D341Med (cell line): Measurements from ENCODE around the gene SRPK3.
A peak's percentile ranks its signal among the peaks of the same experiment; 100 is the strongest.
"Not testable (repeated sequence)": the region's sequence is repeated elsewhere in the genome, so short reads cannot be mapped to it uniquely, and the experiment has no call there.

ENCODE experiments used
- DNase-seq: peaks from one replicate; pipeline ENCODE4 v3.0.0; 2012; ENCODE audit warnings: low spot score

SRPK3 gene

DNA sequence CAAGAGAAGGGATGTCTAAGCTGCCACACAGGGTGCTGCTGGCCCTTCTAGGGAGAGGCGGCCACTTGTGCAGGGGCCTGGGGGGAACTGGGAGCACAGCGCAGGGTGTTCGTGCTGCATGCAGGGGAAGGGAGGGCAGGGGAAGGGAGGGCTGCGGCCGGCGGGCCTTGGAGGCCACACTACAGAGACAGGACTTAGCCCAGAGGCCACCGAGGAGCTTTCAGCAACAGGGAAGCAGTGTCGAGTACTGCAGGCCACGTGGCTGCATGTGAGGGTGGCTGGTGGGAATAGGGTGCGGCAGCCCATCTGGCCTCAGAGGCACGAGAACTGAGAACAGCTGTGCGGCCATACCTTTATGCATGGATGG, 35.8 kb upstream of the SRPK3 start:
- DNase-seq = not testable (repeated sequence)

DNA sequence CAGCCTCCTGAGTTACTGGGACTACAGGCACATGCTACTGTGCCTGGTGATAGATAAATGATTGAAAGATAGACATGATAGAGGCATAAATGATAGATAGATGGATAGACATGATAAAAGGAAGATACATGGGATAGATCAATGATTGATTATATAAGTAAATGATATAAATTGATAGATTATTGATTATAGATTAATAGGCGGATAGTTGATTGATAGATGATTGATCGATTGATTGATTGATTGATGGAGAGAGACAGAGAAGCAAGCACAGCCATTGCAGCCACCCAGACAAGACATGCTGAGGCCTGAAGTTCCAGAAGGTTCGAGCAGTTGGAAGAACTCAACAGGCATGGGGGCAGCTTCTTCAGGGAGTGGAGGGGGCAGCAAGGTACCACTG, 34.5 kb upstream of the SRPK3 start:
- no peak for DNase-seq

DNA sequence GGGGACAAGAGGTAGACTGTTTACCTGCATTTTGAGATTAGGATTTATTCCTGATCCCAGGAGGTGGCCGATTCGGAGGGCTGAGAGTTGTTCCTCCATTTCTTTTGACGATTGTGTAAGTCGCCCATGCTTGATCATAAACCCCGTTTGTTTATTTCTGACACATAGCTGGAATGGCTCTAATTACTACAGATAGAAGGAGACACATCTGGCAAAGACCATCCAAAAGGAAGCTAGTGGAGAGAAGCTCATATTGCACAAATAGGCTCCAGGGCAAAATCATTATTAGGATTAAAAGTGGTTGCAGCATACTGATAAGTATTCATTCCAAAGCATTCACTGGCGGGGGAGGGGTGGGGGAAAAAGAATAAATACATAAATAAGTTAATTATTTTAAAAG, 33.9 kb upstream of the SRPK3 start:
- not testable (repeated sequence) for DNase-seq

DNA sequence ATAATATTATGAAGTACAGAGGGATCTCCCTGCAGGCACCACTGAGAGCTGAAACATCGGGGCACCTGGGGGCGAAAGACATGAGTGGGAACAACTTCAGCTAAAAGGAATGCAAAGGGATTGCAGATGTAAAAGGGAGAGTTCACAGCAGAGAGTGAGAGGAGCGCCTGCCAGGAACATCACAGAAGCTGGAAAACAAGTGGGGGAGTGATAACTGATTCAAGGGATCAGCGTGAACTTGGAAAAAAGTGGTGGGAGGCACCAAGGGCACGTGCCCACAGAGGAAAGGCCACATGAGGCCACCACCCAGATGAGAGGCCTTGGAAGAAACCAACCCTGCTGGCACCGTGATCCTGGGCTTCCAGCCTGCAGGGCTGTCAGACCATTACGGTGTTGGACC, 31.8 kb upstream of the SRPK3 start:
- not testable (repeated sequence) for DNase-seq

DNA sequence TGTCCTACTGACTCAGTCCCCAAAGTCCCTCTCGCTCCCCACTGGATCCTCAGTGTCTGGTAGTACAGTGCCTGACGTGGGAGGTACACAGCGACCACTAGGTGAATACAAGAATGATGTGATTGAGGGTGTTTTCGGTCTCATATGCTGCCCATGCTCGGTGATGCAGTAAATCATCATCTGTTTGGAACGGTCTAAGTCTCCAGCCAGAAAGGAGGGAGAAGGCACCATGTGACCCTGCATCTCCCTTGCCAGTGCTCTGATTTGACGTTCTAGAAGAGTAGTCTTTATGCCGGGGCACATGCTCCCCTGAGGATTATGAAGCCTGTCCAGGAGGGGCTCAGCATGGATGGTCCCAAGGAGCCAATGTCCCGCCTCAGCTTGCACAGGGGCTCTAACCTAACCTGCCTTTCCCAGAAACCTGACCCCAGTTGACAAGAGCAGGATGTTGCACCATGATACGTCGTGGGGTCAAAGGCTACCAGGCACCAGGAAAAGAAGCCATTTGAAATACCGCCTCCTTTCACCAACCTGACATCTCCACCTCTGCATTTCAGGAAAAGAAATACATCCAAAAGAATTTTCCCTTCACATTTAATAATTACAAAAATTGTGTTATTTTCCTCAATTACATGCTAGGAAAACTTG, 30.6 kb upstream of the SRPK3 start:
- DNase-seq = no peak

DNA sequence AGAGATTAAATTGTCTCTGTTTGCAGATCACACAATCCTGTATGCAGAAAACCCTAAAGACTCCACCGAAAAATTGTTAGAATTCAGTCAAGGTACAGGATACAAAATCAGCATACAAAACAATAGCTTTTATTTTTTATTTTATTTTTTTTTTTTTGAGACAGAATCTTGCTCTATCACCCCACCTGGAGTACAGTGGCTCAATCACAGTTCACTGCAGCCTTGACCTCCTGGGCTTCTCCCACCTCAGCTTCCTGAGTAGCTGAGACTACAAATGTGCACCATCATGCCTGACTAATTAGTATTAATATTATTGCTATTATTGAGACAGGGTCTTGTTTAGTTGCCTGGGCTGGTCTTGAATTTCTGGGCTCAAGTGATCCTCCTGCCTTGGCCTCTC, 25.7 kb upstream of the SRPK3 start:
- DNase-seq = no peak

DNA sequence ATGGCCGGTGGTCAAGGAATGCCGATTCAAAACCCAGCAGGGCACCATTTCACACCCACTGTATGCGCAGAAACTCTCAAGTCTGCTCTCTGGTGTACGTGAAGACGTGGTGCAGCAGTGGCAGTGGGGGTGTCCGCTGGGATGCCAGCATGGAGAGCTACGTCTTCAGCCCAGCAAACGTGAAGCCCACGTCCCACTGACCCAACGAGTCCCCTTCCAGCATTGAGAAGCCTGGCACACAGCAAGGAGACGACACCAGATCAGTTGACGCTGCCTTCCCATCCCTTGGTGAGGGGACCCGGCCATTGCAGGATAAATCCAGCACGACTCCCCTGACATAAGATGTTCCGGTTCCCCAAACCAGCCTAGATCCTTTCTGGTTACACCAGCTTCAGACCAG, 19.0 kb upstream of the SRPK3 start:
- no peak for DNase-seq

DNA sequence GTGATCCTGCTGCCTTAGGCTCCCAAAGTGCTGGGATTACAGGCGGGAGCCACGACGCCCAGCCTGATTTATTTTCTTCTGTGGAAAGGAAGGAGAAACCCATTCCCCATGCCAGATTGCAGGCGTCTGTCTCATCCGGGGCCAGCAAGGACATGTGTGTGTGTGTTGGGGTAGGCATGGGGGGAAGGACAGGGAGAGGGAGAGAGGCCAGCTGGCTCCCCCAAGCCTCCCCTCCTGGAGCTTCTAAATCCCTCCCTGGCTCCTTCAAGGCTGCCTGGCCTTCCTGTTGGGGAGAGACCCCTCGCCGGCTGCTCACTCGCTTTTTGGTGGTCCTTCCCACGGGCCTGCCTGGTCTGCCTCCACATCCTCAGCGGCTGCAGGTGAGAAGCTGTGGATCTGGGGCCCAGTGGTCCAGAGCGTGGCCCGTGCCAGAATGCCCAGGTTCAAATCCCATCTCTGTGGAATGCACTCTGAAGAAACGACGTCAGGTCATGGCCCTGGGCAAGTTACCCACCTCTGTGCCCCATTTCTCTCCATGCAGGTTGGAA, 18.1 kb upstream of the SRPK3 start:
- peak; percentile 6 for DNase-seq

DNA sequence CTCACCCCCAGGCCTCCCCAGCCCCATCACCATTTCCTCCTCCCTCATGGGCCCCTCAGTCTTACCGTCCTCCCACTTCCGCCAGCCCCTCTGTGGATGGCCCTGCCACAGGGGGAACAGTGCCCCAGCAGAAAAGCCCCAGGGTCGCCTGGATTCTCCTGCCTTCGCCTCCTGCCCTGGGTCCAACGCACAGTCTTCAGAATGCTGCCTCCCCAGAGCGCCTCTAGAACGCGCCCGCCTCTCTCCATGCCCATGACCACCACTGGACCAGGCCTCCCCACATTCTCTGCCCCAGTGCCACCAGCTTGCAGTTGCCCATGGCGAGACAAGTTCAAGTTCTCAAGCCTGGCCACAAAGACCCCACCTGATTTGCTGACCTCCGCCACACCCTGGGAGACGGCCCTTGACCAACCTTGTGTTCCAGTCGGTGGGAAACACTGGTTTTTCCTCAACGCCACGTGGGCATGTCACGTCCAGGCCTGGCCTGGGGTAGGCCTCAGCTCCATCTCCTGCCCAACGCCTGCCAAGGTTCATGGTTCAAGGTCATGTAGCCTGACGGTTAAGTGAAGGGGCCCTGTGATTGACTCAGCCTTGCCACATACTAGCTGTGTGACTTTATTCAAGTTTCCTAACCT, 17.4 kb upstream of the SRPK3 start:
- DNase-seq = peak; percentile 15

DNA sequence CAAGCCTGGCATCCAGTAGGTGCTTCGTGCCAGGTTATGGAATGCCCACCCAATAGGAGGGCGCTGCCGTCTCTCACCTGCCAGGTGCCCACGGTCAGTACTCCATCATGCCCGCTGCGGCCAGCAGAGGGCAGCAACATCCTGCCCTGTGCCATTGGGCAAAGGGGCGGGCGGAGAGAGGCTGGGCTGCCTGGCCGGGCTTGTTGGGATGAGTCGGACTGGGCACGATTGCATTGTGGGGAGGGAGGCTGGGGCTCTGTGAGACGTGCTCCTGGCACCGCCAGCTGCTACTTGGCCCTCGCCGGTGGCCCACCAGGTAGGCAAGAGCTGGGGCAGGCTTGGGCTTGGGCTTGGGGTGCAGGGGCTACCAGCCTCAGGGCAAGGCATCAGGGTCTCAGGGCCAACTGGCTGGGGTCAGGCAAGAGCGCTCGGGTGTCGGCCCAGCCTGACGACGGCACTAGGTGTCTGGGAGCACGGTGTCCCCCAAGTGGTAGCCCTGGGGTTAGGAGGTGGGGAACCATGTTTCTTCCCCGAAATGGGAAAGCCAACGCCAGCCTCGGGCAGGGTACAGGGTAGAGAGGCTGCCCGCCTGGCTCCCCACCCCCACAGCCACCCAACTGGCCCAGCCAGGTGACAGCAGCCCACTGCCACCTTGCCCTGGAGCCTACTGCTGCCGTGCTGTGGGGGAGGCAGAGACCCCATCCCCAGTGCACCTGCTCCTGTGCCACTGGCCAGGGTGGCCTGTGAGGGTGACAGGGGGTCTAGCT, 16.7 kb upstream of the SRPK3 start, which contains the start of gene PLXNB3:
Gene PLXNB3, plus strand, starts transcription at position 261 of the 767 bp plus-strand sequence. CDS start 1,287 bp downstream, outside the sequence.
- peak; percentile 87 for DNase-seq

DNA sequence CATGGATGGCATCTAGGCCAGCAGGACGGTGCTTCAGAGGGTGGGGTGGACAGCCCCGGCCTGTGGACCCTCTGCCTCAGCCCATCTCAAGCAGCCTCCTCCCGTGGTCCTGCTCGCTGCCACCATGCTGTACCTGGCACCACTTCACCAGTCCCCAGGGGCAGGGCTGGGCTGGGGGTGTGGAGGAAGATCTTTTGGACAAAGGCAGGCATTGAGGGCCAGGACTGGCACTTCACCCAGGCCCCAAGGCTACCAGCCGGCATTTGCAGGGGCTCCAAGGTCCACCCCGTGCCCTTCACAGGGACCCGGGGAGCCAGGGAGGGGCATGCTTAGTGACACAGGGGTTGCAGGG, 16.1 kb upstream of the SRPK3 start:
- DNase-seq = no peak

DNA sequence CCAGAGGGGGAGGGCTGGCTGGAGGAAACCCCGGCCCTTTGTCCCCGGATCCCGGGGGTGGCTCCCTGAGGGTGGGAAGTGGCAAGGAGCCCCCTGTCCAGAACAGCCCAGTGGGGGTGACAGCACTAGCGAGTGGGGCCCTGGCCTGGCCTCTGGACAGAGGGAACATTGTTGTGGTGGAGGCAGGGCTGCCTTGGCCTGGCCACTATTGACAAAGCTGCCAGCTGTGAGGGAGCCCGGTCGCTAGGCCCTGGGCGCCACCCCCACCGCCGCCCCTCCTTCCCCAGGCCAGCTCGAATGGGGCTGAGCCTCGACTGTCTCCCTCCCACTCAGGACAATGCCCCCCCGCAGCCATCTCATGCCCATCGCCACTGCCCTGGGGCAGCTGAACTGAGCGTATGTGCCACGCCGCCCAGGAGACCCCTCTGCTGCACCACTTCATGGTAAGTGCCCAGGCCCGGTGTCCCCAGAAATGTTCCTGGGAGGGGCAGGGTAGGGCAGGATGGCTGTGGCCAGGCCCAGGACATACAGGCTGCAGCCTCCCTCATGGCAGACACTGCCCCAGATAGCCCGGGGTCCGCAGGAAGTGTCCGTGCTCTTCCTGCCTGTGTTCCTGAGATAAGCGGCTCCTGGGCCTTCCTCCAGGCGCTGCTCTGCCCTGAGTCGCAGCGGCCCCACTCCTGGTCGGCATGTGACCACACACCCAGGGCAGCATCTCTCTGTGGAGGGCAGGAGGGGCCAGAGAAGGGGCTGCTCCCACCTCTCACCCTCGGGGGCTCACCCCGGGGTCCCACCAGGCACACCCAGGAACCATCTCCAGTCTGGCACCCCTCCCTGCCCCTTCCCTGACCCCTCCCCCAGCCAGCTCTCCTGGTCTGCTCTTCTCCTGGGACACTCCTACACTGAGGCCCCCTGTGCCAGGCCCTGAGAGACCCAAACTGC, 15.4 kb upstream of the SRPK3 start:
- peak; percentile 12 for DNase-seq

DNA sequence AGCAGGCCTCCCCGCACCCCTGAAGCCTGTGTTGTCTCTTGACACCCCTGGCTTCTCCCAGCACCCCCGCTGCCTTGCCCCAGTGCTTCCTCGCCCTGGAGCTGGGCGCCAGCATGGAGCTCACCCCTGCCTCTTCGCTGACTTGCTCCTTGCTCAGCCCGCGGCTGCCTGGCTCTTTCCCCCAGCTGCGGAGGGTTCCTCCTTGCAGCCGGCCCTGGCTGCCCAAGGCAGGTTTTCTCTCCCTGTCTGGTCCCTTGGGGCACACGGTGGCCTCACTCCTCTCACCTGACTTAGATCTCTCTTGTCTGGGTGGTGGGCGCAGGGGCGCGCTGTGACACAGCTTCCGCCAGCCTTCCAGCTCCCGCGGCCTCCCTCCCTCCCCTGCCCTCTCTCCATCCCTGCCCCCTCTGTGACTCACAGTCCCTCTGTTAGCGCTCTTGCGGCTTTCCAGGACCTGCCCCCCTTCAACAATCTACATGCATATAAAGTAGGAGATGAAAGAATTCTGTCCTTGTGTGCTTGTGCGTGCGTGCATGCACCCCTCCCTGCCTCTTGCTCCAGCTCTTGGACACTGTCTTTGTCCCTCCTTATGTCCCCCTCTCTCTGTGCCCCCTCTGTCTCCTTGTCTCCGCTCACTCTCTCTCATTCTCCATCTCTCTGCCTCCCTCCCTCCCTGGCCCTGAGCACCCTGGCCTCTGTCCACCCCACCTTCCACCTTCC, 14.6 kb upstream of the SRPK3 start:
- DNase-seq = peak; percentile 30

DNA sequence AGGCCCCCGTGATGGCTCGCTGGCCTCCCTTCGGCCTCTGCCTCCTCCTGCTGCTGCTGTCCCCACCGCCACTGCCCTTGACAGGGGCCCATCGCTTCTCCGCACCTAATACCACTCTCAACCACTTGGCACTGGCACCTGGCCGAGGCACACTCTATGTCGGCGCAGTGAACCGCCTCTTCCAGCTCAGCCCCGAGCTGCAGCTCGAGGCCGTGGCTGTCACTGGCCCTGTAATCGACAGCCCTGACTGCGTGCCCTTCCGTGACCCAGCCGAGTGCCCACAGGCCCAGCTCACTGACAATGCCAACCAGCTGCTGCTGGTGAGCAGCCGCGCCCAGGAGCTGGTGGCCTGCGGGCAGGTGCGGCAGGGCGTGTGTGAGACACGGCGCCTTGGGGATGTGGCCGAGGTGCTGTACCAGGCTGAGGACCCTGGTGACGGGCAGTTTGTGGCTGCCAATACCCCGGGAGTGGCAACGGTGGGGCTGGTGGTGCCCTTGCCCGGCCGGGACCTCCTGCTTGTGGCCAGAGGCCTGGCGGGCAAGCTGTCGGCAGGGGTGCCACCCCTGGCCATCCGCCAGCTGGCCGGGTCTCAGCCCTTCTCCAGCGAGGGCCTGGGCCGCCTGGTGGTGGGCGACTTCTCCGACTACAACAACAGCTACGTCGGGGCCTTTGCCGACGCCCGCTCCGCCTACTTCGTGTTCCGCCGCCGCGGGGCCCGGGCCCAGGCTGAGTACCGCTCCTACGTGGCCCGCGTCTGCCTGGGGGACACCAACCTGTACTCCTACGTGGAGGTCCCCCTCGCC, 13.8 kb upstream of the SRPK3 start:
- DNase-seq = peak; percentile 19

DNA sequence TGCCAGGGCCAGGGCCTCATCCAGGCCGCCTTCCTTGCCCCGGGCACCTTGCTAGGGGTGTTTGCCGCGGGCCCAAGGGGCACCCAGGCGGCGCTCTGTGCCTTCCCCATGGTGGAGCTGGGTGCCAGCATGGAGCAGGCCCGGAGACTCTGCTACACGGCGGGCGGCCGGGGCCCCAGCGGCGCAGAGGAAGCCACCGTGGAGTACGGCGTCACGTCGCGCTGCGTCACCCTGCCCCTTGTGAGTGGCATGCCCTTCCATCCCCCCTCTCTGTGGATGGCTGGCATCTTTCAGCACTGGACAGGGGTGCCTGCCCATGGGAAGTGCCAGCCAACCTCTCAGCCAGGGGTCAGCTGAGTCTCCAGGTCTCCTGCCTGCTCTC, 13.2 kb upstream of the SRPK3 start:
- DNase-seq = peak; percentile 15

DNA sequence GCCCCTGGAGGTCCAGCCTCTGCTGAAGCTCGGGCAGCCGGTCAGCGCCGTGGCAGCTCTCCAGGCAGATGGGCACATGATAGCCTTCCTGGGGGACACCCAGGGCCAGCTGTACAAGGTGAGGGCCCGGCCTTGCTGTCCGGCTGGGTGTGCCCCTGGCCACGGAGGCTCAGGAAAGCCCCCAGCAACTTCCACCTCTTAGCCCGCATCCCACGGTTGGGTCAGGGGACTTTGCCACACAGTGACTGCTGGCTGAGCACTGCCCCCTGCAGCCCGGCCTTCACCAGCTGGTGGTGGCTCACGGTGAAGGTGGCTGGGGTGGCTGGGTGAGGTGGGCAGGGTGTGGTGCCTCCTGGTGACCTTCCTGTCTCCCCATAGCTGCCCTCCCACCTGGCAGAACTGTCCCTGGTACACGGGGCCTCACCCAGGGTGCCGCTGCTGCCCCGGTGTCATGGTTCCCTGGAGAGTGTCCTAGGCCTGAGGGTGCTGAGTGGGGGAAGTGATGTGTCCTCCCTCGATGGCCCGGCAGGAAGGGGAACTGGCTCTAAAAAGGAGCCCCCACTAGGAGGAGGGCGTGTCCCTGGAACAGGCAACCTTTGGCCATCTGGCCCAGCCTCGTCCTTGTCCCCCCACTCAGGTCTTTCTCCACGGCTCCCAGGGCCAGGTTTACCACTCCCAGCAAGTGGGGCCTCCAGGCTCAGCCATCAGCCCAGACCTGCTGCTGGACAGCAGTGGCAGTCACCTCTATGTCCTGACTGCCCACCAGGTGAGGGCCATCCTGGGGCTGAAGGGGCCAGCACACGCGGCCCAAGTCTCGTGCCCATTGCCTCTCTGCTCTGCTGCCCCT, 12.3 kb upstream of the SRPK3 start:
- peak; percentile 20 for DNase-seq

DNA sequence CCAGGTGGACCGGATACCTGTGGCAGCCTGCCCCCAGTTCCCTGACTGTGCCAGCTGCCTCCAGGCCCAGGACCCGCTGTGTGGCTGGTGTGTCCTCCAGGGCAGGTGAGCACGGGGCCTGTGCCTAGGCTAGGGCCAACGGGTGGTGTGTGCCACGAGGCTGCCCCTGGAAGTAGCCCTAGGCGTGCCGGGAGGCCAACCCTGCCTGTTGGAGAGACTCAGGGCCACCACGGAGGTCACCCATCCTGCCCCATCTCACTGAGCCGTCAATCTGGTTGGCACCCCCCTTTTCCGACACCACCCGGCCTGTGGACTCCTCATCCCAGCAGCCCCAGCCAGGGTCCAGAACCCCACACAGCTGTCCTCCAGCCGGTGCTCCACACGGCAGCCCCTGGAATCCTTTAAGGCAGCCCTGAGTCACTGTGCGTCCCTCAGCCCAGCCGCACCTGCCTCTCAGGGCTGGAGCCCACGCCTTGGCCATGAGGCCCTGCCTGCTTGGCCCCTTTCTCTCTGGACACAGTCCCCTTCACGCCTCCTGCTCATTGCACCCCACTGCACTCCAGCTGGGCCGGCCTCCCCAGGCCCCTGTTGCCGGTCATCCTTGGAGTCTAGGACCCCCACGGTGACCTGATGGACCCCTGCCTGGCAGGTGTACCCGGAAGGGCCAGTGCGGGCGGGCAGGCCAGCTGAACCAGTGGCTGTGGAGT, 11.5 kb upstream of the SRPK3 start:
- DNase-seq = peak; percentile 21

DNA sequence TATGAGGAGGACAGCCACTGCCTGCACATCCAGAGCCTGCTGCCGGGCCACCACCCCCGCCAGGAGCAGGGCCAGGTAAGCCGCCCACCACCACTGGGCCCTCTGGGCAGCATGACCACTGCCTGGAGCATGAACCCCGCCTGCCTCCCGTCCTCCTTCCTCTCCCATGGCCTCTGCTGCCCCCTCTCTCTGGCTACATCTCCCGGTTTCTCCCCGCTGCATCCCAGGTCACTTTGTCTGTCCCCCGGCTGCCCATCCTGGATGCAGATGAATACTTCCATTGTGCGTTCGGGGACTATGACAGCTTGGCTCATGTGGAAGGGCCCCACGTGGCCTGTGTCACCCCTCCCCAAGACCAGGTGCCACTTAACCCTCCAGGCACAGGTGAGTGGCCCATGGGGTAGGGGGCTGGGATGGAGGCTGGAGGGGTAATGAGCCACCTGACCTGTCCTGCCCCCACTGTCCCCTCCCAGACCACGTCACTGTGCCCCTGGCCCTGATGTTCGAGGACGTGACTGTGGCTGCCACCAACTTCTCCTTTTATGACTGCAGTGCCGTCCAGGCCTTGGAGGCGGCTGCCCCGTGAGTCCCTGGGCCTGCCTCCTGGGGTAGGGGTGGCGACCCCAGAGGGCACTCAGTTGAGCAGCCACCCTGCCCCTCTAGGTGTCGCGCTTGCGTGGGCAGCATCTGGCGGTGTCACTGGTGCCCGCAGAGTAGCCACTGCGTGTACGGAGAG, 10.8 kb upstream of the SRPK3 start:
- peak; percentile 20 for DNase-seq
